Measurements from ENCODE around the gene YIPF1. TPM values are rescaled to one million over a fixed set of nuclear protein-coding genes. Genes with fewer than 3 reads are reported as not detected.

The YIPF1 gene
- total RNA-seq, 1 experiment from 2014 or later, result 21.9 TPM

- TF ChIP-seq ZNF121 (CRISPR knock-in tag; IDR thresholded peaks at IDR 0.05), result no peak
- no peak for TF ChIP-seq MXD4 (CRISPR knock-in tag; IDR thresholded peaks at IDR 0.05; ENCODE audit: borderline replicate concordance)
- TF ChIP-seq ZSCAN18 (CRISPR knock-in tag; IDR thresholded peaks at IDR 0.05), result no peak
- TF ChIP-seq ATF3 (CRISPR knock-in tag; conservative IDR thresholded peaks at IDR 0.05), result no peak
These were observed 48.7 kb upstream of the YIPF1 start (continued) for GRCh38 chr1:53938136-53938830.

GRCh38 chr1:53936430-53936829 lies 46.8 kb upstream of the YIPF1 start:
- TF ChIP-seq PRRX2 (CRISPR knock-in tag; IDR thresholded peaks at IDR 0.05), result no peak
- no peak for TF ChIP-seq E2F1 (CRISPR knock-in tag; IDR thresholded peaks at IDR 0.05)
- no peak for TF ChIP-seq ZNF425 (CRISPR knock-in tag; conservative IDR thresholded peaks at IDR 0.05)
- no peak for TF ChIP-seq IRF1 (CRISPR knock-in tag; IDR thresholded peaks at IDR 0.05)
- Mint-ChIP-seq H3K9me3 (peaks cover 35% of the 10 kb centered on the region), H3K36me3 (peaks cover 24% of the 10 kb centered on the region), H3K27me3 (ENCODE audit: low read depth) (no peaks in the 10 kb centered on the region), H3K27ac (no peak overlapping the region), H3K4me1 (no peaks in the 10 kb centered on the region), H3K4me3 (no peak overlapping the region)
- DNase-seq (ENCODE audit: low spot score) (no peak), ATAC-seq (no peak)
- ChIA-PET POLR2A (no interaction called here), CTCF (interaction anchor here (1.0 kb wide), 1 partner anchor 145 kb away, joined by 3 read pairs; no protein-coding TSS in a partner anchor)

GRCh38 chr1:53934170-53934765 lies 44.7 kb upstream of the YIPF1 start:
- Mint-ChIP-seq H3K9me3 (peaks cover 35% of the 10 kb centered on the region), H3K27ac (no peak overlapping the region), H3K4me3 (no peak overlapping the region), H3K27me3 (ENCODE audit: low read depth) (no peaks in the 10 kb centered on the region), H3K4me1 (no peaks in the 10 kb centered on the region), H3K36me3 (peaks cover 24% of the 10 kb centered on the region)
- POLR2A ChIA-PET, result no interaction called here
- TF ChIP-seq ZNF317 (CRISPR knock-in tag; IDR thresholded peaks at IDR 0.05; ENCODE audit: borderline replicate concordance, low read depth) (peak; percentile 93), ARID4B (CRISPR knock-in tag; IDR thresholded peaks at IDR 0.05; ENCODE audit: borderline replicate concordance) (no peak), FOXP1 (CRISPR knock-in tag; IDR thresholded peaks at IDR 0.05; ENCODE audit: borderline replicate concordance) (no peak), NFYB (CRISPR knock-in tag; conservative IDR thresholded peaks at IDR 0.05; ENCODE audit: low read depth) (no peak), ZNF396 (CRISPR knock-in tag; IDR thresholded peaks at IDR 0.05; ENCODE audit: borderline replicate concordance) (no peak), NR3C1 (CRISPR knock-in tag; conservative IDR thresholded peaks at IDR 0.05; ENCODE audit: low read depth) (no peak)
- DNase-seq (ENCODE audit: low spot score) (no peak), ATAC-seq (no peak)
- CTCF ChIA-PET, result interaction anchor here (0.8 to 1.2 kb wide), 2 partner anchors 9 to 12 kb away, joined by 3 read pairs; partner anchors contain the start of genes IFT25 and LRRC42
